GM21529 (cell line): ENCODE results near the gene GALNT9.
"Not testable (repeated sequence)": the region's sequence is repeated elsewhere in the genome, so short reads cannot be mapped to it uniquely, and the experiment has no call there.

Experiments used
- ATAC-seq: cut with Tn5 transposase; IDR thresholded peaks from one replicate; pipeline ENCODE4 v1.9.1; 2021; ENCODE audit not compliant: unreplicated experiment

The GALNT9 gene

GRCh38 chr12:132253698-132254480 lies 75.5 kb downstream of the GALNT9 start:
- no peak for ATAC-seq

DNA sequence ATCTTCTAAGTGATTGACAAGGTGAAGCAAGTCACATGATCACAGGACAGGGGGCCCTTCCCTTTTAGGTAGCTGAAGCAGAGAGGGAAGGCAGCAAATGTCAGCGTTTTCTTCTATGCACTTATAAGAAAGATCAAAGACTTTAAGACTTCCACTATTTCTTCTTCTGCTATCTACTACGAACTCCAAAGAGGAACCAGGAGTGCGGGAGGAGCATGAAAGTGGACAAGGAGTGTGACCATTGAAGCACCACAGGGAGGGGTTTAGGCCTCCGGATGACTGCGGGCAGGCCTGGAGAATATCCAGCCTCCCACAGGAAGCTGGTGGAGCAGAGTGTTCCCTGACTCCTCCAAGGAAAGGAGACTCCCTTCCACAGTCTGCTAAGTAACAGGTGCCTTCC lies 76.4 kb downstream of the GALNT9 start:
- ATAC-seq = not testable (repeated sequence)

DNA sequence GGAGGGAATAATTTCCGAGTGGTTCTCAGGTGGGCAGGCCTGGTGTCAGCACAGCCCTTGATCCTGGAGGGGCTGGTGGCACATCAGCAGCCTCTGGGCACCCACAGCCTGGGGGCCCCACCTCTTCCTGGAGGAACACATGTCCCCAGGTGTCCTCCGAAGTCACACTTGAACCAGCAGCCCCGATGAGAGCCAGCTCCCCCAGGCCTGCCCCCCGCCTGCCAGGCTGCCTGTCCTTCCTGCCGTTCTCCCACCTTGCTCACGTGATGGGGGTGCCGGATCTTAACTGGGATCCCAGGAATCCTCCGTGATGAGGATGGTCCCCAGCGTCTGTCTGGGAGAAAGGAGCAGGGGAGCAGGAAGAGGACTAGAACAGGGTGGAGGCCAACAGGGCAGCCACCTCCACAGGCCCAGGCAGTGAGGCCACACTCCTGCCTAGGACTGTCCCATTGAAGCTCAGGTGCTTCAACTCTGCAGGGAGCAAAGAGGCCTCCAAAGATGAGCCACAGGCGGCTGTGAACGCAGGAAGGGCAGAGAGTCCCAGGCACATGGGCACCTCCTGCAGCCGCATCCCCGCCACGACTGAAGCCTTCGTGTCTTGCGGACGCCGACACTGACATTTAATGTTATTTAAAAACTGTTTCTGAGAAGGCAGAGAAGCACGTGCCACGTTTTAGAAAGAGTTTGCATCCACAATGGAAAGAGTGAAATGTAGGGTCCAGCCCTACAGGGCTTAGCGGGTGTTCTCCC lies 77.5 kb downstream of the GALNT9 start:
- no peak for ATAC-seq

- no peak for ATAC-seq
Measured at GRCh38 chr12:132251310-132251709, 78.1 kb downstream of the GALNT9 start.

- ATAC-seq = no peak
Measured at GRCh38 chr12:132250707-132251106, 78.7 kb downstream of the GALNT9 start.

- ATAC-seq = no peak
Measured at GRCh38 chr12:132249689-132250478, 79.5 kb downstream of the GALNT9 start.

- no peak for ATAC-seq
Measured at GRCh38 chr12:132248453-132249167, 80.8 kb downstream of the GALNT9 start.

DNA sequence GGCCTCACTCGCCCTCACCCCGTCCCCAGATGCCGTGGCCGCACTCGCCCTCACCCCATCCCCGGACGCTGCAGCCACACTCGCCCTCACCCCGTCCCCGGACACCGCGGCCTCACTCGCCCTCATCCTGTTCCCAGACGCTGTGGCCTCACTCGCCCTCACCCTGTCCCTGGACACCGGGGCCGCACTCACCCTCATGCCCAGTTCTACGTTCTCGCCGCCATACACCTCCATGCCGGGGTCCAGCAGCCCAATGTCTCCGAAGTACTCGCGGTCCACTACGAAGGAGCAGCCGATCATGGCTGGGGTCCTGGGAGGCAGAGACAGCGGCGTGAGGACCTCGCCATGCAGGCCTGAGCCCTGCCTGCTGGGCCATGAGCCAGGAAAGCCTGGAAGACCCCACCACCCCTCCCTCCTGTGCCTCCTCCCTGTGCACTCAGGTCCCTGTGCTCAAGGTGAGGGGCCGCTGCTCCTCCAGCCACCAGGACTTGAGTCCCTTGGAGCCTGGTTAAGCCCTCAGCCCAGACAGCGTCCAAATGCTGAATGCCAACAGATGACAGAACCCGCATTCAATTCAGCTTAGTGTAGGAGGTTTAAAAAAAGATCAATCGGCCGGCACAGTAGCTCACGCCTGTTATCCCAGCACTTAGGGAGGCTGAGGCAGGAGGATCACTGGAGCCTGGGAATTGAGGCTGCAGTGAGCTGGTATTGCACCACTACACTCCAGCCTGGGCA lies 81.5 kb downstream of the GALNT9 start:
- no peak for ATAC-seq

DNA sequence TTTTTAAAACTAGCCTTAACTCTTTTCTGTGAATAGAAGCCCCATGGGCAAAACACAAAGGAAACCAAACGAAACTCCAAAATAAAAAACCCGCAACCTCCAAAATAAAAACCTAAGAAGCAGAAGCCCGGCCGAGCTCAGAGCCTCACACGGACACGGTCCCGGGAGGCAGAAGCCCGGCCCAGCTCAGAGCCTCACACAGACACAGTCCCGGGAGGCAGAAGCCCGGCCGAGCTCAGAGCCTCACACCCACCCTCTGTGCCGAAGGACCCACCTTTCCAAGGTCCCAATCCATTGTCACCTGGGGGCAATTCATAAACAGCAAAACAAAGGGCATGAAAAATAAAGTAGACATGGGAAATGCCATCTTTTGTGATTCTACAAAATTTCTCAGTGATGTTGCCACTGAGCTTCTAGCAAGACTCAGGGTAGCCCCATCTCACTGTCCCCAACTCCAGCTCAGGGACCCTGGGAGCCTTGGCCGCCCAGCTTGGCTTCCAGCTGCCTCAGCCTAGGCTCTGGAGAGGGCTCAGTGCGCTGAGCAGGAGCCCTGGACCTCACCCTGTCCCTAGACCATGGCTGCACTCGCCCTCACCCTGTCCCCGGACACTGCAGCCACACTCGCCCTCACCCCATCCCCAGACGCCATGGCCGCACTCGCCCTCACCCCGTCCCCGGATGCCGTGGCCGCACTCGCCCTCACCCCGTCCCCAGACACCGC lies 82.2 kb downstream of the GALNT9 start:
- no peak for ATAC-seq

DNA sequence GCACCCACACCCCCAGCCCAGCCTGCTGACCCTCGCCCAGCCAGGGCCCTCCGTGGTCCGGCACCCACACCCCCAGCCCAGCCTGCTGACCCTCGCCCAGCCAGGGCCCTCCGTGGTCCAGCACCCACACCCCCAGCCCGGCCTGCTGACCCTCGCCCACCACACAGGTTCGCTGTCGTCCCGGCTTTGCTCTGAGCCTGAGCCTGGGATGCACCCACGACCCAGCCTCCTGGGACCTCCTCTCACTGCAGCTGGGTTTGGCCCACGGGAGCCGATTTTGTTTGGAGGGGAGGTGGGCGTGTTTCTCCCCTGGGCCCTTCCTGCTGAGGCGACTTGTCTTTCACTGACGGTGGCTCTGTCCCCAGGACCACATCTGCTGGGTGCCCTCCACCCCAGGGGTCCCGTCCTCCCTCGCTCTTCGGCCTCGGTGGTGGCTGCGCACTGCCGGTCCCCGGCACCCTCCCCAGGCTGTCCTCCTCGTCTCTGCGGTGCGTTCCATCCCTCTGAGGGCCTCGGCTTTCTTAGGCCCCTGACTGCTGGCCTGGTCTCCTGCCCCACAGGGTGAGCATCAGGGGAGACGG lies 83.8 kb downstream of the GALNT9 start:
- no peak for ATAC-seq

DNA sequence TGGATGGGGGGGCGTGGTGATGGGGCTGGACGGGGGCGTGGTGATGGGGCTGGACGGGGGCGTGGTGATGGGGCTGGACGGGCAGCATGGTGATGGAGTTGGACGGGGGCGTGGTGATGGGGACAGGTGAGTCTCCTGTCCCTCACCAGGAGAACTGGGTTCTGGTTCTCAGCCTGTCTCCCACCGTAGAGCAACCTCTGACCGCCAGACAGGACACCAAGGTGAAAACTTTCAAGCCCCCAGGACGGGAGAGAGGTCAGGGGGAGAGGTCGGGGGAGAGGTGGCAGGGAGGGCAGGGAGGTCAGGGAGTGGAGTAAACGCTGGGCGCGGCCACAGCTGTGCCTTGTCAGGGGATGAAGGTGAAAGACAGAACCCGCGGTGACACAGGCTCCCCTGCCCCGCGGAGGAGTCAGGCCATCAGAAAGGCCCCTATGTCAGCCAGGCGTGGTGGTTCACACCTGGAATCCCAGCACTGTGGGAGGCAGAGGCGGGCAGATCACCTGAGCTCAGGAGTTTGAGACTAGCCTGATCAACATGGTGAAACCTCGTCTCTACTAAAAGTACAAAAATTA lies 84.6 kb downstream of the GALNT9 start:
- no peak for ATAC-seq

DNA sequence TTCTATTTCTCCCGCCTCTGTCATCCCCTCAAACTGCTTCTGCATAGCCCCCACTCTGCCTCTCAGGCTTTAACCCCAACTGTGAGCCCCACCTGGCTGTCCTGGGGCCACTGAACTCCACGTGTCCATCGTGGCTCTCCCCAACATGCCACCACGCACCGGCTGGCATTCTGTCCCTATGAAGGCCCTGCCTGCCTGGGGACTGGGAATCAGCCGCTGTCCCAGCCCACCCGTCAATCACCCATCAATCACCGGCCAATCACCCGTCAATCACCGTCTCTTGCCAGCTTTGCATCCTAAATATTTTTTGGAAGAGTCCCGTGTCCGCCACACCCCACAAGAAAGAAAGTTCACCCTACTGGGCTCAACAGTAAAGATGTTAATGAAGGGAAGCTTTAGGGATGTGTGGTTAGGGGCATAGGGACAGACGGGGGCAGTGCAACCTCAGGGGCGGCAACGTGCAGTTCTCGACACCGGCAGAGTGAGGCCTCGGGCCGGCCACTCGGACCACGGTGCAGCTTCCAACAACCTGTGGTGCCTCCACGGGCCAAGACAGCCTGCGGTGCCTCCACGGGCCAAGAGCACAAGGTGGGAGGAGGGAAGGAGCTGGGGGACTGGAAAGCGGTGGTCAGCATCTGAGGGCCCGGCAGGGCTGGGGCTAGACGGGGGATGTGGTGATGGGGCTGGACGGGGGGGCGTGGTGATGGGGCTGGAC lies 85.6 kb downstream of the GALNT9 start:
- no peak for ATAC-seq

DNA sequence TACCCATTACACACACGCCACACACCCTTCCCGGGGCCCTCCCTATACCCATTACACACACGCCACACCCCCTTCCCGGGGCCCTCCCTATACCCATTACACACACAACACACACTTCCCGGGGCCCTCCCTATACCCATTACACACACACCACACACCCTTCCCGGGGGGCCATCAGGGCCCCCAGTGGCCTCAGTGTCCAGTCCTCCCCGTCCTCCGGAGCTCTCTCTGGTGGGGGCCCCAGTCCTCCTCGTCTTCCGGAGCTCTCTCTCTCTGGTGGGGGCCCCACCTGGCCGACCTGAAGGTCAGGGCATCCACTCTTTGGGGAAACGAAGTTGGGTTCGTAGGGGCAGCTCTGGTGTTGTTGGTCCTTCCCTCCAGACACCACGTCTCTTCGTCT lies 86.2 kb downstream of the GALNT9 start:
- ATAC-seq = not testable (repeated sequence)

GRCh38 chr12:132240669-132241007 lies 88.8 kb downstream of the GALNT9 start:
- not testable (repeated sequence) for ATAC-seq

DNA sequence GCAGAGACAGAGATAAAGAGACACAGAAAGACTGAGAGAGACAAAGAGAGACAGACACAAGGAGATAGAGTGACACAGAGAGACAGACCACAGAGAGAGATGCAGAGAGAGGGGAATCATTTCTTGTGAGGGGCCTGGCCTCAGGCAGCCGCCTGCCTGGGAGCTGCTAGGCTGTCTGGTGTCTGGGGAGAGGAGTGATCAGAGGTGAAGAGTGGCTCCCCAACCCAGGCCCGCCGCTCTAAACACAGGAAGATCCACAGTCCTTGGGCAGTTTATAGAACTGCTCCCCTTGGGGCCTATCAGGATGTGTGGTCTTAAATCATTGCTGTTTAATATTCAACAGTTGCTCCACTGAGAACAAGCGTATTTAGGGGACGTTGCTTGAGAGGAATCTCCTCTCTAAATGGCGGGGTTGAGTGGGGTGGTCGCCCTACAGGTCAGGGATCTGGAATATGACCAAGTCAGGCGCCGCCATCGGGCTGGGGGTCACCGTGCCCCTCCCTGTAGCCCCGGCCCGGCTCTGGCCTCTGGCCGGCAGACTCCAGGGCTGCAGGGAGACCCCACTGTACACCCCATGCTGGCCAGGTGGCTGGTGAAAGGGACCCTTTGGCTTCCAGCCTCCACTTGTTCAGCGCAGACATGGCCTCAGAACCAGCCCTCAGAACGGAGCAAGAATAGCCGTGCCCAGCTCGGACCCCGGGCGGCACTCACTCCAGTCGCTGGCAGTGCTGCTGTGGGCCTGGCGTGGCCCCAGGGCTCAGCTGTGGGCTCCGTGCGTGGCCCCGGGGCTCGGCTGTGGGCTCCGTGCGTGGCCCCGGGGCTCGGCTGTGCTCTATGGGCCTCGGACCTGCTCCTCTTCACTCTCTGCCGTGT lies 89.4 kb downstream of the GALNT9 start:
- no peak for ATAC-seq

DNA sequence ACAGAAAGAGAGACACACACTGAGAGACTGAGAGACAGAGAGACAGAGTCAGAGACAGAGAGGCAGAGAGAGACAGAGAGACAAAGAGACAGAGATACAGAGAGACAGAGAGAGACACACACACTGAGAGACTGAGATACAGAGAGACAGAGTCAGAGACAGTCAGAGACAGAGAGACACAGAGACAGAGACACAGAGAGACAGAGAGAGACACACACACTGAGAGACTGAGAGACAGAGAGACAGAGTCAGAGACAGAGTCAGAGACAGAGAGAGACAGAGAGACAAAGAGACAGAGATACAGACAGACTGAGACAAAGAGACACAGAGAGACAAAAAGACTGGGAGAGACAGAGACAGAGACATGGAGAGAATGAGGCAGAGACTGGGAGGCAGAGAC lies 90.0 kb downstream of the GALNT9 start:
- ATAC-seq = no peak

- no peak for ATAC-seq
Measured at GRCh38 chr12:132238884-132239283, 90.5 kb downstream of the GALNT9 start.

DNA sequence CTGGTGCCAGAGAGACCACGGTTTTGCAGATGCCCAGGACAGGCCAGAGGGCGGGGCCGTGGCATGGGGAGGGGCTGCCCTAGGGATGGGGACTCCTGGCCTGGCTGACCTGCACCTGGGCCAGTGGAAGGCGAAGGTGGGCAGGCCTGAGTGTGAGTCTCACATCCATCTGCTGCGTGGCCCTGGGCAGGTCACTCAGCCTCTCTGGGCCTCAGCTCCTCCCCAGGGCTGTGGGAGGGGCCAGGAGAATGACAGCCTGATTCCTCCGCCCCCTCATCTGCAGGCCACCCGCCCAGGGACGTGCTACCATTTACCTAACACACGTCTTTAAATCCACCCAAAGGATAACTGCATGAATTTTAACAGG lies 90.9 kb downstream of the GALNT9 start:
- ATAC-seq = no peak
